Left ventricle myocardium inferior (tissue), 1 donor: ENCODE measurements around the gene PIEZO1. TPM values are rescaled to one million over a fixed set of nuclear protein-coding genes. Genes with fewer than 3 reads are reported as not detected.
A peak's percentile ranks its signal among the peaks of the same experiment; 100 is the strongest.

Experiments
- DNase-seq: peaks from one replicate; pipeline ENCODE4 v3.0.0-alpha.2; 2020
- H3K27ac ChIP-seq: fragments of 200-600 bp; replicated peaks from 2 replicates; pipeline ENCODE4 v1.8.0; 2021
- H3K27me3 ChIP-seq: fragments of 200-600 bp; 2 replicates; pipeline ENCODE4 v1.8.0; 2021; ENCODE audit warnings: low read depth
- H3K36me3 ChIP-seq: fragments of 200-600 bp; 2 replicates; pipeline ENCODE4 v1.8.0; 2021
- H3K4me1 ChIP-seq: fragments of 200-600 bp; 2 replicates; pipeline ENCODE4 v1.8.0; 2021
- H3K4me3 ChIP-seq: fragments of 200-600 bp; 2 replicates; pipeline ENCODE4 v1.8.0; 2021; ENCODE audit warnings: mild to moderate bottlenecking, moderate library complexity
- H3K9me3 ChIP-seq: fragments of 200-600 bp; replicated peaks from 2 replicates; pipeline ENCODE4 v1.8.0; 2021
- CTCF ChIP-seq: fragments of 200-600 bp; IDR thresholded peaks from 2 replicates; pipeline ENCODE4 v1.8.0; 2021; ENCODE audit warnings: antibody characterized with exemption, mild to moderate bottlenecking, borderline replicate concordance
- intact Hi-C: fragments of 100-400 bp; cut with micrococcal nuclease; formaldehyde crosslinking; loops from one replicate; pipeline ENCODE4 v1.11.0; 2022
- total RNA-seq: library from RNA; stranded (reverse); fragmentation: NEBNext Ultra II Directional; extraction: Animal tissue kit (Norgen Biotek cat#: 25700); gene quantifications from one replicate; pipeline ENCODE4 v1.2.1, GENCODE V29; 2021
- donor health status: DM: no; HTN: yes; CAD: no; lungs with severe emphysema.

Gene PIEZO1
- total RNA-seq, 1 donor from 2014 or later = 17.1 TPM

DNA sequence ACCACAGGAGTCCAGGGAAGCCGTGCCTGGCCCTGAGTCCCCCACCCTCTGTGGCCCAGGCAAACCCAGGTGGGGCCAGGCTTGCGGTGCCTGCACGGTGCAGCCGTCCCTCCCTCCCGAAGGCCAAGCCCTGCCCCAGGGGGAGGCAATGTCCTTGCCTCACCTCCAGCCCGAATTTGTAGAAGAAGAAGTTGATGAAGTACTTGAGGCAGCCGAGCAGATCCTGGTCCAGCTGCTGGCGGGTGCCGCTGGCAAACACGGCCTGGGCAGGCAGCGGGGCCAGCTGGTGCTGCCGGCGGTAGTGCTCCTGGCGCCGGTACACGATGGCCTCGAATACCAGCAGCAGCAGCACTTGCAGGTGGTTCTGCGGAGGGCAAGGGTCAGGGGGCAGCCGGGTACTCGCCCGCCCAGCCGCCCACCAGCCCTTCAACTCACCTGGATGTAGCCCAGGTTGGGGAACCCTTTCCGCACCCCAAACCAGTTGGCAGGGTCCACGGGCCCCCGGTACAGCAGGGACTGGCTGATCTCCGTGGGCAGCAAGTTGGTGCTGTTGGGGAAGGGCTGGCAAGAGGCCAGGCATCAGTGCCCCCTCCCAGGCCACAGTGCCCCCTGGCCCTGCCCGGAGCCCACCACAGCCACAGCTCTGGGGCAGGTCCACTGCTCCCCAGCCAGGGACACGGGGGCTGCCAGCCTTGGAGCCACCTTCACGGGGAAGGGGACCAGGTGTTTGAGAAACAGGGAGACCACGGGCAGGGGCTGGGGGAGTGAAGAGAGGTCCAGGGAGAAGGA is 52.7 kb downstream of the PIEZO1 start:
- intact Hi-C loops = loop anchor here (10.0 kb wide), 1 partner anchor 482 kb away; the partner anchor contains the start of gene ZNF778

DNA sequence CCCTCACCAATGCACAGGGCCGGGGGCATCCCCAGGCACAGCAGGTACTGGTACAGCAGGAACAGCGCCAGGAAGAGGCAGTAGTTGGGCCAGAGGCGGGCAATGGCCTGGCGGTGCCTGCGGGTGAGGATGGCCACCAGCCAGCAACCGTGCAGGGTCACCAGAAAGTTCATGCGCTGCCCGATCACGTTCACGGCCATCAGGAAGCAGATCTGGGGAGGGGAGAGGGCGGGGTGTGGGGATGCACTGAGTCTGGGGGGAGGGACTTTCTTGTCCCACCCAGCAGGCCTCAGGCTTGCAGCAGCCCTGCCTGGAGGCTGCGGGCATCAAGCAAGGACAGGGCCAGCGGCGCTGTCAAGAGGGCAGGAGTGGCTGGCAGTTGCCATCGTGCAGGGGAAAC is 53.3 kb downstream of the PIEZO1 start:
- Histone ChIP-seq H3K4me3 (no peak overlapping the region), H3K27ac (no peak overlapping the region), H3K27me3 (no peaks in the 10 kb centered on the region), H3K4me1 (peaks cover 5% of the 10 kb centered on the region), H3K9me3 (no peaks in the 10 kb centered on the region), H3K36me3 (peaks cover 19% of the 10 kb centered on the region)
- DNase-seq = no peak
- no peak for TF ChIP-seq CTCF
- intact Hi-C loops = loop anchor here (10.0 kb wide), 1 partner anchor 483 kb away; the partner anchor contains the start of gene ZNF778

More for the DNA sequence above, 52.7 kb downstream of the PIEZO1 start:
- H3K4me1 ChIP-seq = peaks cover 6% of the 10 kb centered on the region
- no peaks in the 10 kb centered on the region for H3K9me3 ChIP-seq
- no peaks in the 10 kb centered on the region for H3K27me3 ChIP-seq
- no peak for TF ChIP-seq CTCF
- H3K36me3 ChIP-seq = peaks cover 13% of the 10 kb centered on the region
- no peak for DNase-seq
- H3K4me3 ChIP-seq = no peak overlapping the region
- no peak overlapping the region for H3K27ac ChIP-seq

- no peaks in the 10 kb centered on the region for H3K27me3 ChIP-seq
- intact Hi-C loops = loop anchor here (10.0 kb wide), 1 partner anchor 484 kb away; the partner anchor contains the start of gene ZNF778
- no peaks in the 10 kb centered on the region for H3K9me3 ChIP-seq
- H3K4me3 ChIP-seq = no peak overlapping the region
- no peak for TF ChIP-seq CTCF
- peaks cover 5% of the 10 kb centered on the region for H3K4me1 ChIP-seq
- DNase-seq = no peak
- peaks cover 27% of the 10 kb centered on the region for H3K36me3 ChIP-seq
- no peak overlapping the region for H3K27ac ChIP-seq
Measured at GRCh38 chr16:88730632-88731607, 54.1 kb downstream of the PIEZO1 start.

- Histone ChIP-seq H3K27ac (peak overlapping the region; percentile 34), H3K4me3 (no peak overlapping the region), H3K36me3 (peaks cover 48% of the 10 kb centered on the region), H3K9me3 (no peaks in the 10 kb centered on the region), H3K4me1 (peaks cover 5% of the 10 kb centered on the region), H3K27me3 (no peaks in the 10 kb centered on the region)
- TF ChIP-seq CTCF = no peak
- DNase-seq = peak; percentile 46
- intact Hi-C loops = no loop called here
Measured at GRCh38 chr16:88727871-88728270, 57.1 kb downstream of the PIEZO1 start.

DNA sequence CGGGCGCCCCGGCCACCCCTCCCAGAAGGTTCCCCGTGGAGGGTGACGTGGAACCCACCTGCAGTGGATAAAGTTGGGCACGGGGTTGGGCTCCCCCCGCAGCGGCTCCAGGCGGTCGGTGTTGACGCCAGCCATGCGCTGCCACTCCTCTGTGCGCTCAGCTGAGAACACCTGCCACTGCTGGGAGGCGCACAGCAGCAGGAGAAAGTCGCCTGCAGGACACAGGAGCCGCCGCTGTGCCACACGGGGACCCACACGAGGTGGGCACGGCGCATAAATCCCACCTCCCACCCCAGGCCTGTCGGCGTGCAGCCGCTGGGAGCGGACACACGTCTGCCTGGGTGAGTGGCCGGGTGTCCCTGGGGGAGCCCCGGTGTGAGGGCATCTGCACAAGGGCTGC is 58.0 kb downstream of the PIEZO1 start:
- peaks cover 5% of the 10 kb centered on the region for H3K4me1 ChIP-seq
- H3K9me3 ChIP-seq = no peaks in the 10 kb centered on the region
- H3K27ac ChIP-seq = no peak overlapping the region
- no peak for TF ChIP-seq CTCF
- H3K36me3 ChIP-seq = peaks cover 57% of the 10 kb centered on the region
- no peak for DNase-seq
- no peaks in the 10 kb centered on the region for H3K27me3 ChIP-seq
- no peak overlapping the region for H3K4me3 ChIP-seq
- intact Hi-C loops = no loop called here
